HG03442 (cell line): ENCODE data around the gene ERC2.
"Not testable (repeated sequence)": the region's sequence is repeated elsewhere in the genome, so short reads cannot be mapped to it uniquely, and the experiment has no call there.

ENCODE experiments used
- ATAC-seq: cut with Tn5 transposase; IDR thresholded peaks from one replicate; pipeline ENCODE4 v1.9.1; 2021; ENCODE audit warnings: mild to moderate bottlenecking, moderate library complexity; ENCODE audit not compliant: unreplicated experiment

The ERC2 gene

GRCh38 chr3:56268616-56269383 lies 199.5 kb downstream of the ERC2 start:
- no peak for ATAC-seq

GRCh38 chr3:56261852-56262251 lies 206.4 kb downstream of the ERC2 start:
- ATAC-seq: not testable (repeated sequence)

DNA sequence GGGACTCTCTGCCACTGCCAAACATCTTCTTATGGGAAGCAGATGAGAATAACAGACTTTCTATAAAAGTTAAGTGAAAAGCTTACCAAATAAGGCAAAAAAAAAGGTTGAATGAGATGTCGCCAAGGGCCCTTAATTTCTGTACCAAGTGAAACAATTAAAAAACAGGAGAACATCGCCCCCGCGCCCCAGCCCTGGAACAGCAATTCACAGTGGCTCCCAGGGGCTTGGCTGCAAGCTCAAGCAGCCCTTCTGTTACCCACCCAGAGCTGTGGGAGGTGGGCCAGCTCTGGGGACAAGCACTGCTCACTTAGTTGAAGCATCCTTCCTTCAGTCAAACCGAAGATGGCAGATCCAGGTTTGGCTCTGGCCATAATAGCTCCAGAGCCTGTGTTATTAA lies 208.0 kb downstream of the ERC2 start:
- no peak for ATAC-seq

- no peak for ATAC-seq
Observed at GRCh38 chr3:56257826-56258225, 210.4 kb downstream of the ERC2 start.

DNA sequence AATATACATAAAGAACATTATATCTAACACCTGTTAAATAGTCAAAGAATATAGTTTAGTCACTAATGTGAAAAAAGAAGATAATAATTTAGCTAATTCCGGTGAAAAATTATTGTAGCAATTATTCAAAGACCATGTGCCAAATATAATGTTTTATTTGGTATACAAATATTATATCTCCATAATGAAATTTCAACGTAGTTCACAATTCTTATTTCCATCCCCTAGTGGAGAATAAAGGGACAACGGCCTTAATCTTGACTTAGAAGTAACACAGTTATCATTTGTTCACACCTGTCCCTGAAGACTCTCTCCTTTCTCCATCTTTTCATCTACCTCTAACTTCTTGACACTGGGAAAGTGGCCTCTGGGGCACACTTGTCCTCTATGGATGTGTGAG lies 213.4 kb downstream of the ERC2 start:
- ATAC-seq: no peak

DNA sequence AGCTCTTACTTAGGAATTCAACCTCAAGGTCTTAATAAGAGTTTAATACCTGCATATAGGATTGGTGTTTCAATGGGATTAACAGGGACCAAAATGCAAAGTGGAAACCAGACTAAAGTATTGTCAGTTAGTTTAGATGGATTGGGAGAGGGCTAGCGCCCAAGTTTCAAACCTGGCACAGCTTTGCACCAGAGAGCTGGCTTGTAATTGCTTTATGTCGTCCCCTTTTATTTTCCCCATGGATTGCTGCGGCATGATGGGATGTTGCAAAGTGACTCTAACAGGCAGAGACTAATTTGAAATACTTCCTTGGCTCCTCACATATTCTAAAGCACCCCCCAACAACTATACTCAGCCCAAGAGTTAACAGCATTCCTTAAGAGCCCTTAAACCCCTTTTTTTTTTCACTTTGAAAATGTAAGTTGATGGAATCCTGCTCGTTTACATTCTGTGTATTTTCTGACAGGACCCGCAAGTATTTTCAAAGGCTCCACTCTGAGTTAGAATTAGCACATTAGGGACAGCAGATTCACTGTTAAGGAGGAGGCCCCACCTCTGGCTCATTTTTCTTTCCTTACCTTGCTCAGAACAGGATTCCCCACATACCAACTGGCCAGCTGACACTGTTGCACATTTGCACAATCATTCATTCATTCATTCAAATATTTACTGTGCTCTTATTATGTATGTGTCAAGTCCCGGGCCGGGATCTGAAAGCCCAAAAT lies 214.2 kb downstream of the ERC2 start:
- ATAC-seq: no peak

DNA sequence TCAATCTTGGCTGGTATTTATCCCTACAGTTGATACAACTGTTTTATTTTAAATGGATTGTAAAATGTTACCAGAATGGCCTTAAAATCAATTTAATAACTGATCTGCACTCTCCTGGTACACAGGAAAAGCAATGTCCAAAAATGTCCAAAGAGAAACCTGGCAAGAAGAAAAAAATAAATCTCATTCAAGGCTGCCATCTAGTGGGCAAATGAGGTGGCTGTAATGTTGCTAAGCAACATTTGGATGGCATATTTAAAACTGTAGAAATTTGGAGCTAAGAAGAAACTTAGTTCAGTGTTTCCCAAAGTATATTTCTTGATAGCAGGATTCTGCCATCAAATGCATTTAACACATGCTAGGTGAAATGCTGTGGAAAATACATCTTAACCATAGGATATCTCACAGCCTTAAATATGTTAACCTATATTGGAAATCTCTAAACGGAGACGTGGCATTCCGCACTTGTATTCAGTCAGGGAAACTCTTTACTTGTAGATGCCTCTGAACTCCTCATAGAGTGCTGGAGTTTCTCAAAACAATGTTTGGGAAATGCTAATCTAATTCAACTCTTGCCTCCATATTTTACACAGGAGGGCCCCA lies 216.8 kb downstream of the ERC2 start:
- ATAC-seq: no peak

GRCh38 chr3:56248021-56248420 lies 220.2 kb downstream of the ERC2 start:
- ATAC-seq: no peak

GRCh38 chr3:56238299-56238698 lies 230.0 kb downstream of the ERC2 start:
- ATAC-seq: no peak

DNA sequence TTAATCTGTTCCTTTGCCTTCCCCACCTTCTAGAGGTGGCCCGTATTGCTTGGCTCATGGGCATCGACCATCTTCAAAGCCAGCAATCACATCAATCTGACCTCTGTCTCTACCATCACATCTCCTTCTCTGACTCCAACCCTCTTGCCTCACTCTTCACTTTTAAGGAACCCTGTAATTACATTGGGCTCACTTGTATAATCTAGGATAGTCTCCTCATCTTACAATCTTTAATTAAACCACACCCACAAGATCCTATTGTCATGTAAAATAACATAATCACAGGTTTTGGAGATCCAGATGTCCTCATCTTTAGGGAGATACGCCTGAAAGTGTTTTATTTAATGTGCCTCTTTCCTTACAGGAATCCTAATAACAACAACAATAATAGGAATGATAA lies 234.5 kb downstream of the ERC2 start:
- ATAC-seq: no peak

- ATAC-seq: no peak
Observed at GRCh38 chr3:56229311-56229710, 239.0 kb downstream of the ERC2 start.

DNA sequence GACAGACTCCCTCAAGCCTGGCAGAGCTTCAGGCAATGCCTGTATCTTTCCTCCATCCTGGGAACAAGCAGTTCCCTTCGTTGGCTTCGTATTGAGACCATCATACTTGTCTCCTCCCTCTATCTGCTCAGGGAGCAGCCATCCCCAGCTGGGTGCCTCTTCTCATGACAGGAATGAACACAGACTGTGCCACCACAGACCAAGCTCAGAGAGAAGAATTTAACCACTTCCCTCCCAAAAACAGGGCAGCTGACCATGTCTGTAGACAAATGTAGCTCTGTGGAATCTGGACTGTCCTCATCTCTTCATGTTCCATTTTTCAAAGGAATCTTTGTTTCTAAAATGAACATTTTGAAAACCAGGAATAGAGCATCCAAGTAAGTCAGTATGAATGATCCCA lies 245.4 kb downstream of the ERC2 start:
- ATAC-seq: no peak

GRCh38 chr3:56219894-56220805 lies 248.1 kb downstream of the ERC2 start:
- no peak for ATAC-seq

- no peak for ATAC-seq
Observed at GRCh38 chr3:56209982-56210751, 258.1 kb downstream of the ERC2 start.

GRCh38 chr3:56207922-56208321 lies 260.3 kb downstream of the ERC2 start:
- no peak for ATAC-seq

DNA sequence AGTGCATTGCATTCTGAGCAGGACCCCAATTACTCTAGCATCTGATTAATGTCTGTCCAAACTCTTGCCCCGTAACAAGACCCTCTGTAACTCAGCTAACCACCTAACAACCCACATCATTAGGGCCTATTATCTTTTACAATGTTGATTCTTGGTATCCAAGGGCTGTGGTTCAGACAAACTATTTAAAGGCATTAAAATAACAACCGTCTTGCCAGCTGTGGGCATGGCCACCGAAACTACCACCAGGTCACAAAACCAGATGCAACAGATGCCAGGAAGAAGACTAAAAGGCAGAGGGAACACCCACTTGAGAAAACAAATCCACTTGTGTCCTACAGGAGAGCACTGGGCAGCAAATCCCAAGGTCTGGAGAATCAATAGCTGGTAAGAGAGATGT lies 262.9 kb downstream of the ERC2 start:
- no peak for ATAC-seq

DNA sequence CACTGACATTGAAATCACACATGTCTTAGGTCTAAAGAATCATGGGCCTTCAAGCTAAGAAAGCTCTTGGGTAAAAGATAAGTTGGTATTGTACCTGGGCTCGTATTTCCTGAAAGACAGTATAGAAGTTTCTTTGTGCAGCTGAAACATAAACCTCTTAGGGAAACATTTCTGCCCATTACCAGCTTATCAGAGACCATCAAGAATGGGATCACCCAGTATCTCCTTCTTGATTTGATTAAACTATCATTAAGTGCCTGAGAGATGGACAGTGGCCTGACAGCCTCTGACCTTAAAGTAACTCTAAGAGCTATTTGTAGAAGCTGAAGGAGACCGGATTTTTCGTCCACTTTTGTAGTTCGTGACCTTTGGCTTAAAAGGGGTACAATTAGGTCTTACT lies 265.3 kb downstream of the ERC2 start:
- ATAC-seq: no peak

- ATAC-seq: no peak
Observed at GRCh38 chr3:56201407-56201806, 266.9 kb downstream of the ERC2 start.

- ATAC-seq: no peak
Observed at GRCh38 chr3:56200251-56200650, 268.0 kb downstream of the ERC2 start.

DNA sequence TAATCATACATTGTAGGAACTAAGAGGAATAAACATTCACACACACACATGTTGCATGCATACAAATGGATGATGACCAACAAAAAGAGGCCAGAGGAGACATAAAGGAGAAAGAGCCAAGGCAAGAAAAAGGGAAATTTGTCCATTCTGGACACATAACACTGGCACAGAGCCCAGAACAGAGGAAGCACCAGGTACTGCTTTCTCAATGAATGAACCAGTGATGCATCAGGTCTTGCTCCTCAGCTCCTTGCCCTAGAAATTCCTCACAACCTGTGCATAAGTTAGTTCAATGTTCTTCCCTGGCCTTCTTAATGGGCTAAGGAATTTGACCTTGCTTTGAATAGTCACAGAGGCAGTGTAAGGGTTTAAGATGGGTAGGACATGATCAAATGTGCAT lies 270.3 kb downstream of the ERC2 start:
- ATAC-seq: no peak
